HCT116 (cell line): ENCODE data around the gene DDX60. TPM values are rescaled to one million over a fixed set of nuclear protein-coding genes. Genes with fewer than 3 reads are reported as not detected.

Source experiments
- ATAC-seq: fragments of 200-7000 bp; cut with Tn5 transposase; 2 replicates; pipeline ENCODE4 v1.9.1; 2020; ENCODE audit warnings: mild to moderate bottlenecking, moderate library complexity
- Bru-seq: library from RNA; stranded (reverse); fragments of 400-500 nt; gene quantifications from one replicate; lab custom pipeline; 2021; lab: Mats Ljungman, UMichigan
- BruChase-seq, 2 experiments: library from RNA; stranded (reverse); fragments of 400-500 nt; gene quantifications; one replicate each; lab custom pipeline; 2021; lab: Mats Ljungman, UMichigan
- BruUV-seq: library from RNA; stranded (reverse); fragments of 400-500 nt; replicated peaks from 2 replicates; lab custom pipeline; 2021; lab: Mats Ljungman, UMichigan
- CTCF ChIA-PET: fragments of 300-600 bp; sonication (Branson Sonifier 250); formaldehyde crosslinking; loops from one replicate; lab custom pipeline; 2021; ENCODE audit warnings: antibody characterized with exemption; lab: Charles Lee
- POLR2A ChIA-PET: fragments of 300-600, 350-600 bp; sonication (Branson Sonifier 250); formaldehyde crosslinking; loops from one replicate; lab custom pipeline; 2021; ENCODE audit warnings: antibody characterized with exemption; lab: Charles Lee
- RAD21 ChIA-PET, 2 experiments: fragments of 300-600 bp; sonication (Branson Sonifier 250); formaldehyde crosslinking; loops; one replicate each; lab custom pipeline; 2023; ENCODE audit warnings: low total read pairs in 2 of 2; ENCODE audit not compliant: uncharacterized antibody in 2 of 2, unreplicated experiment in 2 of 2, low non-redundant PET in 1 of 2; lab: Charles Lee
- DNase-seq: peaks from one replicate; pipeline ENCODE4 v3.0.0-alpha.2; 2010; ENCODE audit warnings: low read depth, low spot score
- H2AFZ ChIP-seq: fragments of 200-600 bp; shearing (Covaris generic), sonication (generic); 2 replicates; pipeline ENCODE4 v1.6.1; 2017; ENCODE audit warnings: low read depth, mixed run types, mixed read lengths, antibody characterized with exemption, low read length; ENCODE audit not compliant: poor library complexity, severe bottlenecking
- H3K27ac ChIP-seq: 2 replicates; pipeline ENCODE4 v1.5.1; 2012; ENCODE audit warnings: low read depth, low read length
- H3K27me3 ChIP-seq: fragments of 200-600 bp; sonication (generic); 2 replicates; pipeline ENCODE4 v1.6.1; 2016; ENCODE audit warnings: mixed run types, low read length, mixed read lengths; ENCODE audit not compliant: insufficient read depth
- H3K36me3 ChIP-seq, 2 experiments: fragments of 200-500 bp in 1 of 2; fragments of 200-600 bp in 1 of 2; sonication (Bioruptor generic) in 1 of 2; sonication (generic) in 1 of 2; 2 replicates each; pipeline versions ENCODE4 v1.5.1 to v1.6.1; 2014 to 2016; ENCODE audit warnings: low read length in 2 of 2, inconsistent platforms in 1 of 2, mixed read lengths in 1 of 2, mixed run types in 1 of 2; ENCODE audit not compliant: insufficient read depth in 2 of 2, control insufficient read depth in 1 of 2
- H3K4me1 ChIP-seq, 2 experiments: fragments of 200-600 bp in 1 of 2; sonication (generic) in 1 of 2; 2 replicates each; pipeline versions ENCODE4 v1.5.1 to v1.6.1; 2012 to 2017; ENCODE audit warnings: low read length in 2 of 2, inconsistent platforms in 1 of 2, mild to moderate bottlenecking in 1 of 2, mixed read lengths in 1 of 2, mixed run types in 1 of 2, moderate library complexity in 1 of 2; ENCODE audit not compliant: insufficient read depth in 2 of 2, control insufficient read depth in 1 of 2
- H3K4me2 ChIP-seq: fragments of 200-600 bp; sonication (generic); 2 replicates; pipeline ENCODE4 v1.6.1; 2017; ENCODE audit warnings: mixed run types, low read length, mixed read lengths
- H3K4me3 ChIP-seq, 2 experiments: fragments of 200-600 bp in 1 of 2; sonication (generic) in 1 of 2; replicated peaks in 1 of 2; 2 replicates each; pipeline ENCODE4 v1.5.1; 2011 to 2016; ENCODE audit warnings: low read length in 2 of 2, control low read depth in 1 of 2, low read depth in 1 of 2, mild to moderate bottlenecking in 1 of 2, mixed read lengths in 1 of 2, mixed run types in 1 of 2
- H3K79me2 ChIP-seq: fragments of 200-600 bp; sonication (generic); 2 replicates; pipeline ENCODE4 v1.6.1; 2017; ENCODE audit warnings: mild to moderate bottlenecking, mixed run types, low read length, moderate library complexity, mixed read lengths; ENCODE audit not compliant: insufficient read depth
- H3K9ac ChIP-seq: fragments of 200-600 bp; sonication (generic); 2 replicates; pipeline ENCODE4 v1.6.1; 2016; ENCODE audit warnings: low read length, mixed read lengths
- H3K9me2 ChIP-seq: fragments of 200-600 bp; sonication (generic), shearing (Covaris generic); 2 replicates; pipeline ENCODE4 v1.6.1; 2017; ENCODE audit warnings: mixed run types, mild to moderate bottlenecking, moderate library complexity; ENCODE audit not compliant: insufficient read depth
- H3K9me3 ChIP-seq, 2 experiments: fragments of 200-500 bp in 1 of 2; fragments of 200-600 bp in 1 of 2; sonication (Bioruptor generic) in 1 of 2; sonication (generic) in 1 of 2; 2 replicates each; pipeline ENCODE4 v1.6.1; 2014 to 2017; ENCODE audit warnings: low read length in 2 of 2, mixed read lengths in 2 of 2, inconsistent platforms in 1 of 2, low read depth in 1 of 2, mild to moderate bottlenecking in 1 of 2, mixed run types in 1 of 2, moderate library complexity in 1 of 2; ENCODE audit not compliant: control insufficient read depth in 1 of 2, insufficient read depth in 1 of 2
- H4K20me1 ChIP-seq: fragments of 200-600 bp; sonication (generic), shearing (Covaris generic); 2 replicates; pipeline ENCODE4 v1.6.1; 2017; ENCODE audit warnings: mixed run types, mild to moderate bottlenecking, moderate library complexity; ENCODE audit not compliant: insufficient read depth
- CBX3 ChIP-seq: IDR thresholded peaks from 2 replicates; pipeline ENCODE4 v1.6.1; 2012; ENCODE audit warnings: low read depth
- CEBPB ChIP-seq: IDR thresholded peaks from 2 replicates; pipeline ENCODE4 v1.6.1; 2012; ENCODE audit warnings: low read depth
- EGR1 ChIP-seq: IDR thresholded peaks from 2 replicates; pipeline ENCODE4 v1.6.1; 2012; ENCODE audit warnings: low read depth
- EZH2 ChIP-seq: fragments of 200-600 bp; sonication (generic); IDR thresholded peaks from 2 replicates; pipeline ENCODE4 v1.6.1; 2017; ENCODE audit warnings: antibody characterized with exemption, mixed run types
- EZH2phosphoT487 ChIP-seq: fragments of 200-600 bp; IDR thresholded peaks from 2 replicates; pipeline ENCODE4 v1.6.1; 2018; ENCODE audit warnings: antibody characterized with exemption, borderline replicate concordance
- FOSL1 ChIP-seq: IDR thresholded peaks from 2 replicates; pipeline ENCODE4 v1.6.1; 2012; ENCODE audit warnings: low read depth
- JUND ChIP-seq: IDR thresholded peaks from 2 replicates; pipeline ENCODE4 v1.6.1; 2012
- POLR2A ChIP-seq: IDR thresholded peaks from 2 replicates; pipeline ENCODE4 v1.7.0; 2011; ENCODE audit warnings: borderline replicate concordance; ENCODE audit not compliant: insufficient read depth, insufficient read length; ENCODE audit errors: extremely low read depth
- POLR2AphosphoS5 ChIP-seq: IDR thresholded peaks from 2 replicates; pipeline ENCODE4 v1.6.1; 2011; ENCODE audit warnings: mild to moderate bottlenecking, low read depth, low read length, moderate library complexity
- RAD21 ChIP-seq: IDR thresholded peaks from 2 replicates; pipeline ENCODE4 v1.6.1; 2012; ENCODE audit warnings: low read depth, mild to moderate bottlenecking
- SIN3A ChIP-seq: IDR thresholded peaks from 2 replicates; pipeline ENCODE4 v1.6.1; 2012; ENCODE audit warnings: low read depth
- SP1 ChIP-seq: IDR thresholded peaks from 2 replicates; pipeline ENCODE4 v1.6.1; 2012; ENCODE audit warnings: low read depth
- SRF ChIP-seq: IDR thresholded peaks from 2 replicates; pipeline ENCODE4 v1.6.1; 2012; ENCODE audit warnings: low read depth
- YY1 ChIP-seq: IDR thresholded peaks from 2 replicates; pipeline ENCODE4 v1.6.1; 2011; ENCODE audit warnings: low read length, low read depth, moderate library complexity, mild to moderate bottlenecking; ENCODE audit not compliant: insufficient replicate concordance; ENCODE audit errors: extremely low read depth
- ZFX ChIP-seq: fragments of 450-650 bp; IDR thresholded peaks from 2 replicates; pipeline ENCODE4 v1.6.1; 2017
- ZNF274 ChIP-seq: fragments of 200-500 bp; sonication (Bioruptor generic); IDR thresholded peaks from 2 replicates; pipeline ENCODE4 v1.6.1; 2014; ENCODE audit warnings: mild to moderate bottlenecking, low read depth, low read length, inconsistent platforms
- intact Hi-C: fragments of 100-400 bp; cut with micrococcal nuclease; formaldehyde crosslinking; loops from 2 replicates; pipeline ENCODE4 v1.10.0; 2022
- long read RNA-seq: library from polyadenylated mRNA; unstranded; transcript quantifications from one replicate; pipeline ENCODE4 v2.0.0, GENCODE V29; 2021; ENCODE audit not compliant: unreplicated experiment
- polyA plus RNA-seq: library from polyadenylated mRNA; unstranded; fragments of >200 nt; gene quantifications from 2 replicates; pipeline ENCODE4 v1.2.1, GENCODE V29; 2012; ENCODE audit warnings: missing spikeins
- total RNA-seq: library from RNA; stranded (reverse); gene quantifications from one replicate; pipeline ENCODE4 v1.2.1, GENCODE V29; 2021; ENCODE audit not compliant: unreplicated experiment
- TF ChIP-seq, protein P1 (sequence below): IDR thresholded peaks from 2 replicates; pipeline ENCODE4 v1.6.1; 2012
- TF ChIP-seq, protein P2 (sequence below): IDR thresholded peaks from 2 replicates; pipeline ENCODE4 v1.6.1; 2012
- TF ChIP-seq, protein P3 (sequence below): IDR thresholded peaks from 2 replicates; pipeline ENCODE4 v1.6.1; 2012; ENCODE audit warnings: low read depth

Gene DDX60, protein sequence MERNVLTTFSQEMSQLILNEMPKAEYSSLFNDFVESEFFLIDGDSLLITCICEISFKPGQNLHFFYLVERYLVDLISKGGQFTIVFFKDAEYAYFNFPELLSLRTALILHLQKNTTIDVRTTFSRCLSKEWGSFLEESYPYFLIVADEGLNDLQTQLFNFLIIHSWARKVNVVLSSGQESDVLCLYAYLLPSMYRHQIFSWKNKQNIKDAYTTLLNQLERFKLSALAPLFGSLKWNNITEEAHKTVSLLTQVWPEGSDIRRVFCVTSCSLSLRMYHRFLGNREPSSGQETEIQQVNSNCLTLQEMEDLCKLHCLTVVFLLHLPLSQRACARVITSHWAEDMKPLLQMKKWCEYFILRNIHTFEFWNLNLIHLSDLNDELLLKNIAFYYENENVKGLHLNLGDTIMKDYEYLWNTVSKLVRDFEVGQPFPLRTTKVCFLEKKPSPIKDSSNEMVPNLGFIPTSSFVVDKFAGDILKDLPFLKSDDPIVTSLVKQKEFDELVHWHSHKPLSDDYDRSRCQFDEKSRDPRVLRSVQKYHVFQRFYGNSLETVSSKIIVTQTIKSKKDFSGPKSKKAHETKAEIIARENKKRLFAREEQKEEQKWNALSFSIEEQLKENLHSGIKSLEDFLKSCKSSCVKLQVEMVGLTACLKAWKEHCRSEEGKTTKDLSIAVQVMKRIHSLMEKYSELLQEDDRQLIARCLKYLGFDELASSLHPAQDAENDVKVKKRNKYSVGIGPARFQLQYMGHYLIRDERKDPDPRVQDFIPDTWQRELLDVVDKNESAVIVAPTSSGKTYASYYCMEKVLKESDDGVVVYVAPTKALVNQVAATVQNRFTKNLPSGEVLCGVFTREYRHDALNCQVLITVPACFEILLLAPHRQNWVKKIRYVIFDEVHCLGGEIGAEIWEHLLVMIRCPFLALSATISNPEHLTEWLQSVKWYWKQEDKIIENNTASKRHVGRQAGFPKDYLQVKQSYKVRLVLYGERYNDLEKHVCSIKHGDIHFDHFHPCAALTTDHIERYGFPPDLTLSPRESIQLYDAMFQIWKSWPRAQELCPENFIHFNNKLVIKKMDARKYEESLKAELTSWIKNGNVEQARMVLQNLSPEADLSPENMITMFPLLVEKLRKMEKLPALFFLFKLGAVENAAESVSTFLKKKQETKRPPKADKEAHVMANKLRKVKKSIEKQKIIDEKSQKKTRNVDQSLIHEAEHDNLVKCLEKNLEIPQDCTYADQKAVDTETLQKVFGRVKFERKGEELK (N-terminal part only)
- 6.5 TPM for total RNA-seq
- 3.0 and 4.0 TPM in 2 replicates for polyA plus RNA-seq
- percentile 65 among the genes with signal in this experiment for Bru-seq, nascent RNA
- BruChase-seq, experiment 1, labeled RNA remaining after a 6-hour chase, result percentile 58 among the genes with signal in this experiment
- BruChase-seq, experiment 2, labeled RNA remaining after a 2-hour chase, result percentile 57 among the genes with signal in this experiment
- long read RNA-seq, full-length matches to known transcripts, result 3 of 7 reads
- long read RNA-seq, partial matches to known transcripts, result 2 of 7 reads
- long read RNA-seq, other reads (novel, unspliced or antisense), result 2 of 7 reads

DNA sequence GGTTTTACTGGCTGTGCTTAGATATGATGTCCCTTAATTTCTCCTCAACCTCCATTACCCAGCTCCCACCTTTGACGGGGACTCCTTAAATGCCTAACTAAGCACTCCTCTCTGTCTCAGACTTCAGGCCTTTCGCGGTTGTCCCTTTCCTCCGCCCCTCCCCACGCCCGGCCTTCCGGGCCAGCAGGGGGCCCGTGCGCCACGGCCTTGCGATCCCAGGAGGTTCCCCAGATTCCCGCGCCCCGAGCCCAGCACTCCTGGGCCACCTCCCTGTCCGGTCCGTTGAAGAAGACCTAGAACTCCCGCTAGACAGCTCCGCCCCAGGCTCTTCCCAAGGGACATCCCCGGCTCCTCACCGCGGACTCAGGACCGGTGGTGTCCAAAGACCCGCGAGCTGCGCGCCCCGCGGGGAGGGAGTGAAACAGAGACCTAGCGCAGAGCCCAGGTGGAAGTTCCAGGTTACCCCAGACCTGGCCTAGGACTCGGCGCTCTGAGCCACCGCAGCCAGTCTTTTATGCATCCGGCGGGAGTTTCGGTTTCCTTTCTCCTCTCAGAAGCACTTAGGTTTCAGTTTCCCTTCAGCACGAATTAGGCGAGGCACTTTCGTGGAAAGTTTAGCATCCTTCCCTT lies at the start of gene DDX60:
DDX60 (minus strand) TSS at position 487 of the 630 bp plus-strand sequence. CDS start 7,493 bp downstream, outside the sequence.
- H3K4me2 ChIP-seq, result peak within 1 kb of the TSS; percentile 86
- H3K27me3 ChIP-seq, result no peaks in the 10 kb centered on the region
- H3K79me2 ChIP-seq, result no peaks in the 10 kb centered on the region
- H3K9me3 ChIP-seq, result no peaks in the 10 kb centered on the region
- peak within 1 kb of the TSS; percentile 64 to 75 for H3K4me3 ChIP-seq
- DNase-seq (peak; percentile 24), ATAC-seq (peak; percentile 93)
- ChIA-PET POLR2A (no interaction called here), RAD21 (no interaction called here), CTCF (interaction anchor here (1.0 kb wide), 1 partner anchor 169 kb away, joined by 3 read pairs; no protein-coding TSS in a partner anchor)
- H4K20me1 ChIP-seq, result no peaks in the 10 kb centered on the region
- peak within 1 kb of the TSS; percentile 78 for H3K9ac ChIP-seq
- peak within 1 kb of the TSS; percentile 73 for H3K27ac ChIP-seq
- peak within 1 kb of the TSS; percentile 67 for H2AFZ ChIP-seq
- peaks cover 10 to 20% of the 10 kb centered on the region in 2 experiments; a peak in 3 of 4 replicates for H3K4me1 ChIP-seq
- intact Hi-C loops, result no loop called here
- H3K9me2 ChIP-seq, result no peaks in the 10 kb centered on the region
- no TSS peak for BruUV-seq
- no peaks in the 10 kb centered on the region for H3K36me3 ChIP-seq
- TF ChIP-seq FOSL1, result no peak
- no peak for TF ChIP-seq SRF
- TF ChIP-seq, protein P1, sequence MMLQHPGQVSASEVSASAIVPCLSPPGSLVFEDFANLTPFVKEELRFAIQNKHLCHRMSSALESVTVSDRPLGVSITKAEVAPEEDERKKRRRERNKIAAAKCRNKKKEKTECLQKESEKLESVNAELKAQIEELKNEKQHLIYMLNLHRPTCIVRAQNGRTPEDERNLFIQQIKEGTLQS, result no peak
- TF ChIP-seq ZNF274, result no peak
- peak; percentile 53 for TF ChIP-seq POLR2A
- no peak for TF ChIP-seq YY1
- no peak; the same call in 1 of the 2 replicates for TF ChIP-seq POLR2AphosphoS5
- TF ChIP-seq, protein P2, sequence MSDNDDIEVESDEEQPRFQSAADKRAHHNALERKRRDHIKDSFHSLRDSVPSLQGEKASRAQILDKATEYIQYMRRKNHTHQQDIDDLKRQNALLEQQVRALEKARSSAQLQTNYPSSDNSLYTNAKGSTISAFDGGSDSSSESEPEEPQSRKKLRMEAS, result peak; percentile 46
- TF ChIP-seq EZH2, result no peak
- TF ChIP-seq JUND, result no peak
- TF ChIP-seq SIN3A, result no peak
- no peak for TF ChIP-seq EZH2phosphoT487
- no peak for TF ChIP-seq SP1
- TF ChIP-seq, protein P3, sequence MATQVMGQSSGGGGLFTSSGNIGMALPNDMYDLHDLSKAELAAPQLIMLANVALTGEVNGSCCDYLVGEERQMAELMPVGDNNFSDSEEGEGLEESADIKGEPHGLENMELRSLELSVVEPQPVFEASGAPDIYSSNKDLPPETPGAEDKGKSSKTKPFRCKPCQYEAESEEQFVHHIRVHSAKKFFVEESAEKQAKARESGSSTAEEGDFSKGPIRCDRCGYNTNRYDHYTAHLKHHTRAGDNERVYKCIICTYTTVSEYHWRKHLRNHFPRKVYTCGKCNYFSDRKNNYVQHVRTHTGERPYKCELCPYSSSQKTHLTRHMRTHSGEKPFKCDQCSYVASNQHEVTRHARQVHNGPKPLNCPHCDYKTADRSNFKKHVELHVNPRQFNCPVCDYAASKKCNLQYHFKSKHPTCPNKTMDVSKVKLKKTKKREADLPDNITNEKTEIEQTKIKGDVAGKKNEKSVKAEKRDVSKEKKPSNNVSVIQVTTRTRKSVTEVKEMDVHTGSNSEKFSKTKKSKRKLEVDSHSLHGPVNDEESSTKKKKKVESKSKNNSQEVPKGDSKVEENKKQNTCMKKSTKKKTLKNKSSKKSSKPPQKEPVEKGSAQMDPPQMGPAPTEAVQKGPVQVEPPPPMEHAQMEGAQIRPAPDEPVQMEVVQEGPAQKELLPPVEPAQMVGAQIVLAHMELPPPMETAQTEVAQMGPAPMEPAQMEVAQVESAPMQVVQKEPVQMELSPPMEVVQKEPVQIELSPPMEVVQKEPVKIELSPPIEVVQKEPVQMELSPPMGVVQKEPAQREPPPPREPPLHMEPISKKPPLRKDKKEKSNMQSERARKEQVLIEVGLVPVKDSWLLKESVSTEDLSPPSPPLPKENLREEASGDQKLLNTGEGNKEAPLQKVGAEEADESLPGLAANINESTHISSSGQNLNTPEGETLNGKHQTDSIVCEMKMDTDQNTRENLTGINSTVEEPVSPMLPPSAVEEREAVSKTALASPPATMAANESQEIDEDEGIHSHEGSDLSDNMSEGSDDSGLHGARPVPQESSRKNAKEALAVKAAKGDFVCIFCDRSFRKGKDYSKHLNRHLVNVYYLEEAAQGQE, result no peak
- peak; percentile 73 for TF ChIP-seq ZFX
- TF ChIP-seq CBX3, result peak; percentile 77
- no peak for TF ChIP-seq EGR1
- TF ChIP-seq RAD21, result peak; percentile 37
- TF ChIP-seq CEBPB, result no peak
